CD14-positive monocyte (primary cell): ENCODE measurements around the gene RPL7L1. TPM values are rescaled to one million over a fixed set of nuclear protein-coding genes. Genes with fewer than 3 reads are reported as not detected.
"Not testable (repeated sequence)": the region's sequence is repeated elsewhere in the genome, so short reads cannot be mapped to it uniquely, and the experiment has no call there.

Experiments
- DNase-seq, 3 donors: peaks; one replicate each; pipeline ENCODE4 v3.0.0-alpha.2; 2011 to 2022
- H2AFZ ChIP-seq: 2 replicates; pipeline ENCODE4 v1.6.0; 2012; ENCODE audit warnings: mild to moderate bottlenecking, low read depth, low read length, inconsistent platforms; ENCODE audit not compliant: insufficient read depth, poor library complexity, severe bottlenecking
- H3K27ac ChIP-seq, 2 donors: 1 replicate in 1 of 2; 2 replicates in 1 of 2; pipeline ENCODE4 v1.5.1; 2012 to 2013; ENCODE audit warnings: low read length in 2 of 2, control low read depth in 1 of 2, inconsistent platforms in 1 of 2, low read depth in 1 of 2, mild to moderate bottlenecking in 1 of 2
- H3K27me3 ChIP-seq, 2 donors: one replicate each; pipeline versions ENCODE4 v1.6.0 to v1.6.1; 2011 to 2013; ENCODE audit warnings: low read length in 2 of 2; ENCODE audit not compliant: control insufficient read depth in 2 of 2, insufficient read depth in 2 of 2
- H3K36me3 ChIP-seq, 2 donors: replicated peaks in 1 of 2; 1 replicate in 1 of 2; 2 replicates in 1 of 2; pipeline versions ENCODE4 v1.5.1 to v1.6.1; 2012 to 2013; ENCODE audit warnings: low read length in 2 of 2, control low read depth in 1 of 2, inconsistent platforms in 1 of 2, mild to moderate bottlenecking in 1 of 2; ENCODE audit not compliant: insufficient read depth in 2 of 2, control insufficient read depth in 1 of 2
- H3K4me1 ChIP-seq, 2 donors: 1 replicate in 1 of 2; 2 replicates in 1 of 2; pipeline versions ENCODE4 v1.5.1 to v1.6.1; 2012 to 2013; ENCODE audit warnings: low read length in 2 of 2, control low read depth in 1 of 2, inconsistent platforms in 1 of 2, mild to moderate bottlenecking in 1 of 2, moderate library complexity in 1 of 2; ENCODE audit not compliant: insufficient read depth in 2 of 2, control insufficient read depth in 1 of 2
- H3K4me2 ChIP-seq: replicated peaks from 2 replicates; pipeline ENCODE3; 2012; ENCODE audit warnings: low read length, moderate library complexity, mild to moderate bottlenecking; ENCODE audit not compliant: poor library complexity, severe bottlenecking; ENCODE audit errors: extremely low read depth
- H3K4me3 ChIP-seq, 3 experiments: fragments of 200-600 bp in 1 of 3; sonication (generic) in 1 of 3; replicated peaks in 1 of 3; 1 replicate in 2 of 3; 2 replicates in 1 of 3; pipeline ENCODE4 v1.5.1; 2011 to 2013; ENCODE audit warnings: low read length in 3 of 3, mild to moderate bottlenecking in 3 of 3, control low read depth in 2 of 3, low read depth in 2 of 3, inconsistent platforms in 1 of 3, moderate library complexity in 1 of 3
- H3K79me2 ChIP-seq: 2 replicates; pipeline ENCODE4 v1.6.0; 2012; ENCODE audit warnings: mild to moderate bottlenecking, control low read depth, inconsistent platforms, low read length, moderate library complexity; ENCODE audit not compliant: insufficient read depth
- H3K9ac ChIP-seq: 2 replicates; pipeline ENCODE4 v1.6.0; 2017; ENCODE audit warnings: low read length, mild to moderate bottlenecking; ENCODE audit not compliant: insufficient read depth, poor library complexity, severe bottlenecking
- H3K9me3 ChIP-seq, 2 donors: replicated peaks in 1 of 2; 1 replicate in 1 of 2; 2 replicates in 1 of 2; pipeline versions ENCODE4 v1.5.1 to v1.6.1; 2012 to 2013; ENCODE audit warnings: low read length in 2 of 2, control low read depth in 1 of 2; ENCODE audit not compliant: control insufficient read depth in 1 of 2, insufficient read depth in 1 of 2
- H4K20me1 ChIP-seq: 2 replicates; pipeline ENCODE4 v1.6.0; 2012; ENCODE audit warnings: mild to moderate bottlenecking, low read length, control low read depth, moderate library complexity; ENCODE audit not compliant: insufficient read depth
- H3K27ac Mint-ChIP-seq, 7 donors: one replicate each; pipeline ENCODE4 v1.8.0; 2020; ENCODE audit warnings: mild to moderate bottlenecking in 7 of 7, mixed read lengths in 7 of 7, moderate library complexity in 6 of 7, inconsistent platforms in 2 of 7
- H3K27me3 Mint-ChIP-seq, 3 donors: one replicate each; pipeline ENCODE4 v1.8.0; 2021 to 2022; ENCODE audit warnings: low read depth in 3 of 3, mild to moderate bottlenecking in 3 of 3, mixed read lengths in 3 of 3, moderate library complexity in 3 of 3, inconsistent platforms in 1 of 3
- H3K36me3 Mint-ChIP-seq, 2 donors: one replicate each; pipeline ENCODE4 v1.8.0; 2020; ENCODE audit warnings: mixed read lengths in 2 of 2, inconsistent platforms in 1 of 2, mild to moderate bottlenecking in 1 of 2
- H3K4me1 Mint-ChIP-seq: one replicate; pipeline ENCODE4 v1.8.0; 2020; ENCODE audit warnings: mild to moderate bottlenecking, mixed read lengths
- H3K4me3 Mint-ChIP-seq, 2 donors: one replicate each; pipeline ENCODE4 v1.8.0; 2020; ENCODE audit warnings: mild to moderate bottlenecking in 2 of 2, mixed read lengths in 2 of 2, moderate library complexity in 1 of 2
- H3K9me3 Mint-ChIP-seq, 7 donors: one replicate each; pipeline ENCODE4 v1.8.0; 2020 to 2022; ENCODE audit warnings: mixed read lengths in 7 of 7, mild to moderate bottlenecking in 6 of 7, moderate library complexity in 6 of 7, inconsistent platforms in 2 of 7
- CTCF ChIP-seq: fragments of 200-600 bp; IDR thresholded peaks from one replicate; pipeline ENCODE4 v1.8.0; 2022; ENCODE audit warnings: antibody characterized with exemption, mild to moderate bottlenecking
- WGBS: methylation state at CpG from one replicate; pipeline ENCODE4 v1.1.5; 2013; ENCODE audit warnings: missing lambda C conversion rate; ENCODE audit not compliant: insufficient coverage; 5-methylcytosine and 5-hydroxymethylcytosine counted together
- intact Hi-C, 2 donors: fragments of 100-400 bp; cut with micrococcal nuclease; formaldehyde crosslinking; loops; one replicate each; pipeline versions ENCODE4 v1.15.0 to v1.15.1; 2023
- polyA plus RNA-seq, 3 donors: library from polyadenylated mRNA; depleted of rRNA in 1 of 3; unstranded in 2 of 3; stranded (reverse) in 1 of 3; fragments of 300-500 nt in 2 of 3; fragments of >200 nt in 1 of 3; fragmentation: Illumina TruSeq in 2 of 3; gene quantifications; 1 replicate in 2 of 3; 2 replicates in 1 of 3; pipeline ENCODE4 v1.2.3, GENCODE V29; 2012 to 2021

RPL7L1 gene
- polyA plus RNA-seq, 3 donors = 7.6 to 35.5 (median 29.7) TPM

- Histone ChIP-seq H3K9me3 (no peaks in the 10 kb centered on the region), H3K27ac (peak overlapping the region; percentile 85 to 91), H3K36me3 (peaks cover 0 to 8% of the 10 kb centered on the region in 2 donors), H3K4me2 (peak overlapping the region; percentile 86), H2AFZ (peak overlapping the region; percentile 87), H3K4me1 (peaks cover 27 to 36% of the 10 kb centered on the region in 2 donors), H4K20me1 (no peaks in the 10 kb centered on the region), H3K9ac (peak overlapping the region; percentile 95), H3K27me3 (no peaks in the 10 kb centered on the region), H3K79me2 (peaks cover 9% of the 10 kb centered on the region), H3K4me3 (peak overlapping the region; percentile 91 to 98 (median 93))
- Mint-ChIP-seq H3K27me3 (no peaks in the 10 kb centered on the region), H3K27ac (peak overlapping the region in 6 of 7 donors; percentile 87 to 95 (median 92)), H3K4me3 (peak overlapping the region; percentile 94 to 97), H3K9me3 (peaks cover 0 to 2% (median 0%) of the 10 kb centered on the region in 7 donors), H3K4me1 (peaks cover 30% of the 10 kb centered on the region), H3K36me3 (peaks cover 12 to 16% of the 10 kb centered on the region in 2 donors)
- no peak for TF ChIP-seq CTCF
- intact Hi-C loops = loop anchor here (5.0 to 10.0 kb wide), 3 partner anchors 146 to 674 kb away; partner anchors contain the start of genes MRPS10 (in 1 of the 2) and TBCC (in 1 of the 2)
- DNase-seq = no peak
- 47% methylated on average over 10 of the region's 17 CpGs for WGBS
These were observed 11.8 kb downstream of the RPL7L1 start for GRCh38 chr6:42891199-42891722.

- Histone ChIP-seq H3K27ac (peak overlapping the region in 1 of 2 donors; percentile 62), H3K4me3 (peak overlapping the region in 1 of 3 experiments; percentile 8), H3K4me1 (peaks cover 27 to 36% of the 10 kb centered on the region in 2 donors), H2AFZ (peak overlapping the region; percentile 29)
- intact Hi-C loops = loop anchor here (5.0 to 10.0 kb wide), 3 partner anchors 149 to 677 kb away; partner anchors contain the start of genes MRPS10 (in 1 of the 2) and TBCC (in 1 of the 2)
- H3K36me3 ChIP-seq, H3K9me3 Mint-ChIP-seq, H3K36me3 Mint-ChIP-seq, H3K4me2 ChIP-seq, H3K79me2 ChIP-seq, H3K9me3 ChIP-seq, H3K27me3 Mint-ChIP-seq, H3K27me3 ChIP-seq, H4K20me1 ChIP-seq, H3K9ac ChIP-seq: not testable (repeated sequence)
- peak in 1 of 3 donors; percentile 9 for DNase-seq
- Mint-ChIP-seq H3K27ac (peak overlapping the region in 5 of 7 donors; percentile 13 to 83 (median 65)), H3K4me3 (peak overlapping the region; percentile 40 to 54), H3K4me1 (peaks cover 33% of the 10 kb centered on the region)
- WGBS = 36% methylated on average over 9 of the region's 19 CpGs
These were observed 14.8 kb downstream of the RPL7L1 start for GRCh38 chr6:42894041-42894828.
